ENCODE measurements around the gene UMAD1. TPM values are rescaled to one million over a fixed set of nuclear protein-coding genes. Genes with fewer than 3 reads are reported as not detected.

Gene UMAD1
- total and polyA plus RNA-seq, 12 donors, result 3.5 to 24.7 (median 17.0) TPM

DNA sequence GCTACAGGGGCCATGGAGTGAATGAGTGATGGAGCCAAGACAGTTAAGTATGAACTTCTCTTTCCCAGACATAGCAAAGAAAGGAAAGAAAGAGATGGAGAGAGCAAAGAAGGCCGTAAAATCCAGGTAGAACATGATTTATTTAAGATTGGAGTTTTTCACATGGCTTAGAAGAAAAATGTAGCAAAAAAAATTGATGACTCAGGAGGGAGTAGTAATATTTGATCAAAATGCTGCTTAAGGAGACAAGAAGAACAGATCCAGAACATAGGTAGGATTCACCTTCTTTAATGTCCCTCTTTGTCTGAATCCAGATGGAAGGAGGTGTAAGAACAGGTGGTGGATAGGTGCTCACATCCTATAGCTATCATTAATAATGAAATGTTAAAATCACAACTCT is 277.0 kb downstream of the UMAD1 start:
- Histone ChIP-seq H3K27me3 (no peaks in the 10 kb centered on the region), H3K36me3 (no peaks in the 10 kb centered on the region), H3K9me3 (no peaks in the 10 kb centered on the region), H3K27ac (no peak overlapping the region), H3K4me1 (peaks cover 0 to 7% (median 0%) of the 10 kb centered on the region in 9 donors), H3K4me3 (no peak overlapping the region)
- no peak for ATAC-seq
- intact Hi-C loops (cut with DNase I), result no loop called here
- TF ChIP-seq, protein P1, sequence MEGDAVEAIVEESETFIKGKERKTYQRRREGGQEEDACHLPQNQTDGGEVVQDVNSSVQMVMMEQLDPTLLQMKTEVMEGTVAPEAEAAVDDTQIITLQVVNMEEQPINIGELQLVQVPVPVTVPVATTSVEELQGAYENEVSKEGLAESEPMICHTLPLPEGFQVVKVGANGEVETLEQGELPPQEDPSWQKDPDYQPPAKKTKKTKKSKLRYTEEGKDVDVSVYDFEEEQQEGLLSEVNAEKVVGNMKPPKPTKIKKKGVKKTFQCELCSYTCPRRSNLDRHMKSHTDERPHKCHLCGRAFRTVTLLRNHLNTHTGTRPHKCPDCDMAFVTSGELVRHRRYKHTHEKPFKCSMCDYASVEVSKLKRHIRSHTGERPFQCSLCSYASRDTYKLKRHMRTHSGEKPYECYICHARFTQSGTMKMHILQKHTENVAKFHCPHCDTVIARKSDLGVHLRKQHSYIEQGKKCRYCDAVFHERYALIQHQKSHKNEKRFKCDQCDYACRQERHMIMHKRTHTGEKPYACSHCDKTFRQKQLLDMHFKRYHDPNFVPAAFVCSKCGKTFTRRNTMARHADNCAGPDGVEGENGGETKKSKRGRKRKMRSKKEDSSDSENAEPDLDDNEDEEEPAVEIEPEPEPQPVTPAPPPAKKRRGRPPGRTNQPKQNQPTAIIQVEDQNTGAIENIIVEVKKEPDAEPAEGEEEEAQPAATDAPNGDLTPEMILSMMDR (IDR thresholded peaks at IDR 0.05), result no peak
- 95 to 96% methylated on average over 1 of the region's 1 CpG for WGBS, 2 donors
- no peak for DNase-seq

DNA sequence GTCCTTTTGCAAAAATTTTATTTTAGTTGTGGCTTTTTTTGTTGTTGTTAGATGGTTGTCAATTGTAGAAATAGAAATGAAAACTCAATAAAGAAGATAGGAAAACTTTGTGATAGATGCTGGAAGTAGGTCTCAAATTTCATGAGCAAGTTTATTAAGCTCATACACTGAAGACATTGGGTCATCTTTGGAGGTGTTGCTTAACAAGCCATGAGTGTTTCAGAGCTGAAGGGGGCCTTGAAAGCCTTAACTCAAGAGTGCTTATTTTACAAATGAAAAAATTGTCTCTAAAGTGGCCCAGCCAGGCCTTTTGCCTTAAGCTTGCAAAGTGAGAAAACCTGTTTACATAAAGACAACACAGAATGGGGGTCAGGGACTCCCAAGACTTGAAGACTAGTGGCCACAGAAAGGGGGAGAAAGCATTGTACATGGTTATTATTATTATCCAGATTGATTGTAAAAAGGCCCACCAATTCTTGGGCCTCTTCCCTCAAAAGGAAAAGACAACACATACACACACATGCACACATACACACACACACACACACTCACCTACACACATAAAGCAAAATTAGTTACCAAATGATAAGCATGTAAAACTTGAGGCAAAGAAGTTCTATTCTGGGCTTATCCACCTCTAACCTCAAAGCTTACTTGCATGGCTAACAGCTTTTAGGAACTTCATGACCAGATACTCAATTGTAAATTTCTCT is 278.3 kb downstream of the UMAD1 start:
- TF ChIP-seq, protein P1 (IDR thresholded peaks at IDR 0.05), result no peak
- intact Hi-C loops (cut with DNase I), result no loop called here
- ATAC-seq, result no peak
- DNase-seq, result no peak
- no peaks in the 10 kb centered on the region for H3K36me3 ChIP-seq
- no peak overlapping the region for H3K4me3 ChIP-seq
- H3K9me3 ChIP-seq, result no peaks in the 10 kb centered on the region
- no peak overlapping the region for H3K27ac ChIP-seq
- H3K4me1 ChIP-seq, result peaks cover 0 to 6% (median 0%) of the 10 kb centered on the region in 9 donors
- no peaks in the 10 kb centered on the region for H3K27me3 ChIP-seq

DNA sequence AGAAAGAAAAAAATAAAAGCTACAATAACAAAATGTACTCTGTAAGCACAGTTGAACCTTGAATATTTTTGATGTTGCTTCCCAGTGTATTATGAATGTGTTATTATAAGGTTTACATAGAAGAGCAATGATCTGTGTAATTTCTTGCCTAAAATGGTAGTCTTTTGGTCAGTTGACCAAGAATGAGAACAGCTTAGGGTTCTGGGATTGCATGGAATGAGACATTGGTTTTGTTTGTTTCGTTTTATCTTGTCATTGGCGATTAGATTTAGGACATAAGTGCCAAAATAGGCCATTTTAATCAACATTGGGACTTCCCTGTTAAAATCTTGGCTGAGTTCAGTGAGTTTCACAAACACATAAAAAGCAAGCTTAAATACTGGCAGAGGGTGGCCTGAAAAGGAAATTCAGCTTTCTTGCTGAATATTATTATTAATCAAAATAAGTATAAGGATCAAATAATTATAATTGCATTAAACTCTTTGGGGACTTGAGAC is 278.9 kb downstream of the UMAD1 start:
- Histone ChIP-seq H3K36me3 (no peaks in the 10 kb centered on the region), H3K4me1 (peaks cover 0 to 2% (median 0%) of the 10 kb centered on the region in 9 donors), H3K27ac (no peak overlapping the region), H3K4me3 (no peak overlapping the region), H3K9me3 (no peaks in the 10 kb centered on the region), H3K27me3 (no peaks in the 10 kb centered on the region)
- ATAC-seq (no peak), DNase-seq (no peak)
- TF ChIP-seq, protein P1 (IDR thresholded peaks at IDR 0.05), result no peak
- intact Hi-C loops (cut with DNase I), result no loop called here
- WGBS, 2 donors, result 73 to 75% methylated on average over 2 of the region's 2 CpGs

DNA sequence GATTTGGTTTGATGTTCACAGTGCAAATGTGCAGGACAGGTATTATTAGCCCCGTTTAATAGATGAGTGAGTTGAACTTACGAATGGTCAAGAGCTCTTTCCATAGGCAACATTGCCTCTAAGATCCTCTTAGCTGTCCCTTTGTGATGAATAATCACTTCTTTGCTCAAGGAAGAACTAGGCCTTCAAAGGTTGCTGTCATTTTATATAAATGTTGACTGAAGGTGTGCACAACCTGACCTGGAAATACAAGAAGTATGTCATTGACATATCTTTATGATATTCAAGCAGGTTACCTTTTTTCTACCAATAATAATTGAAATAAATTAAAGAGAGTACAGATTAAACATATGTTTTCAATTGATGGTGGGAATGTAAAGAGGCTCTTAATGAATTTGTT is 279.5 kb downstream of the UMAD1 start:
- DNase-seq (no peak), ATAC-seq (no peak)
- Histone ChIP-seq H3K4me1 (no peaks in the 10 kb centered on the region), H3K9me3 (no peaks in the 10 kb centered on the region), H3K4me3 (no peak overlapping the region), H3K27me3 (no peaks in the 10 kb centered on the region), H3K27ac (no peak overlapping the region), H3K36me3 (no peaks in the 10 kb centered on the region)
- TF ChIP-seq, protein P1 (IDR thresholded peaks at IDR 0.05), result no peak
- 50 to 64% methylated on average over 2 of the region's 2 CpGs for WGBS, 2 donors
- intact Hi-C loops (cut with DNase I), result loop anchor here in 1 of 10 donors (10.0 kb wide), 1 partner anchor 115 kb away; no protein-coding TSS in a partner anchor
